Karpas-422 (cell line): ENCODE results near the gene LSM6. TPM values are rescaled to one million over a fixed set of nuclear protein-coding genes. Genes with fewer than 3 reads are reported as not detected.

Experiments
- DNase-seq: peaks from one replicate; pipeline ENCODE4 v3.0.0-alpha.2; 2015
- H2AFZ ChIP-seq: fragments of 200-600 bp; sonication (generic); 2 replicates; pipeline ENCODE4 v1.6.1; 2014; ENCODE audit warnings: antibody characterized with exemption, low read length, mixed read lengths
- H3K27ac ChIP-seq: fragments of 200-600 bp; sonication (generic); 2 replicates; pipeline ENCODE4 v1.5.1; 2014; ENCODE audit warnings: mild to moderate bottlenecking, low read length, moderate library complexity
- H3K27me3 ChIP-seq: fragments of 200-600 bp; sonication (generic); 2 replicates; pipeline ENCODE4 v1.6.1; 2014; ENCODE audit warnings: low read length, mixed read lengths
- H3K36me3 ChIP-seq: fragments of 200-600 bp; sonication (generic); 2 replicates; pipeline ENCODE4 v1.6.1; 2014; ENCODE audit warnings: low read length, mixed read lengths; ENCODE audit not compliant: insufficient read depth
- H3K4me1 ChIP-seq: fragments of 200-600 bp; sonication (generic); 2 replicates; pipeline ENCODE4 v1.6.1; 2014; ENCODE audit warnings: mild to moderate bottlenecking, low read length, mixed read lengths
- H3K4me2 ChIP-seq: fragments of 200-600 bp; sonication (generic); 2 replicates; pipeline ENCODE4 v1.6.1; 2014; ENCODE audit warnings: low read length, low read depth, mild to moderate bottlenecking; ENCODE audit not compliant: poor library complexity, severe bottlenecking
- H3K4me3 ChIP-seq: fragments of 200-600 bp; sonication (generic); 2 replicates; pipeline ENCODE4 v1.5.1; 2014; ENCODE audit warnings: mild to moderate bottlenecking, antibody characterized with exemption, low read length, mixed read lengths
- H3K79me2 ChIP-seq: fragments of 200-600 bp; sonication (generic); 2 replicates; pipeline ENCODE4 v1.6.1; 2014; ENCODE audit warnings: mild to moderate bottlenecking, low read length, mixed read lengths
- H3K9ac ChIP-seq: fragments of 200-600 bp; sonication (generic); 2 replicates; pipeline ENCODE4 v1.6.0; 2014; ENCODE audit warnings: low read length
- H3K9me2 ChIP-seq: fragments of 200-600 bp; sonication (generic), shearing (Covaris generic); replicated peaks from 2 replicates; pipeline ENCODE4 v1.6.0; 2014; ENCODE audit warnings: mild to moderate bottlenecking, low read length, moderate library complexity; ENCODE audit not compliant: insufficient read depth
- H3K9me3 ChIP-seq: fragments of 300-700, 200-600 bp; sonication (generic); 2 replicates; pipeline ENCODE4 v1.6.1; 2014; ENCODE audit warnings: low read length, mixed read lengths
- H4K20me1 ChIP-seq: fragments of 200-600 bp; sonication (generic); 2 replicates; pipeline ENCODE4 v1.6.1; 2014; ENCODE audit warnings: mild to moderate bottlenecking, antibody characterized with exemption, low read length, low read depth; ENCODE audit not compliant: insufficient read depth
- total RNA-seq: library from RNA; depleted of rRNA; stranded (reverse); fragments of >200 nt; shearing (Covaris generic); gene quantifications from 2 replicates; pipeline ENCODE4 v1.2.3, GENCODE V29; 2014; ENCODE audit warnings: low replicate concordance

LSM6 gene
- total RNA-seq, 1 experiment from 2014 or later = 238 TPM

DNA sequence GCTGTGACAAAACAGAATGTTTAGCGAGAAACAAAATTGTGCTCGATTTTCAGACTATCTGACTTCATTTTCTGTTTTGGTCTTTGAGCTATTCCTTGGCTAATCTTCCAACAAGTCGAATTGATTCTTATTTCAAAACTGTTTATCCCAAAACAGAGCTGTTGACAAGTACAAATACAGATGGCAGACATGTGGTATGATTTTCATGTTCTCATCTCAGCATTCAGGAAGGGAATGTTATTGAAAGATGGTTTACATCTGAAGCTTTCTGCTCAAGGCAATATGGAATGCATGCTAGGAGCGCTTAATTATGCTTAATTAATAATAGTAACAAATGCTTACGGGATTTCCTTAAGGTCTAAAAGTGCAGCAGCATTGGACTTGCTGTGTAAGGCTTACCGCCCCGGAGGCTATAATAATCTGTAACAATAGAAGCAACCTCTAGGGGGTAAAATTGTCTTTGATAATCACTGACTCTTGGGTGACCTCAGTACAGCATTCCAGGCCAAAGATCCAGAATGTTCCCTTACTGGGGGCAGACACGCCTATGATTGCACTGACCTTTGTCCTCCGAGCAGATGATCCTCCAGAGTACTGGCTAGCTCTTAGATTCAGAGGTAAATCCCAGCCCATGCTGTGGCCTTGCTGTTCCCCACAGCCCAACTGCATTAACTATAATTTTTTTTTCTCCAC lies 16.4 kb downstream of the LSM6 start:
- Histone ChIP-seq H2AFZ (no peak overlapping the region), H3K79me2 (0 out of 2 replicates have a peak, but pooled peaks cover under 1% of the 10 kb centered on the region), H3K36me3 (peaks cover 56% of the 10 kb centered on the region), H4K20me1 (no peaks in the 10 kb centered on the region), H3K27ac (no peak overlapping the region), H3K4me2 (no peak overlapping the region), H3K9me2 (no peaks in the 10 kb centered on the region), H3K4me3 (no peak overlapping the region), H3K9me3 (no peaks in the 10 kb centered on the region), H3K9ac (no peak overlapping the region), H3K27me3 (no peaks in the 10 kb centered on the region), H3K4me1 (no peaks in the 10 kb centered on the region)
- no peak for DNase-seq

DNA sequence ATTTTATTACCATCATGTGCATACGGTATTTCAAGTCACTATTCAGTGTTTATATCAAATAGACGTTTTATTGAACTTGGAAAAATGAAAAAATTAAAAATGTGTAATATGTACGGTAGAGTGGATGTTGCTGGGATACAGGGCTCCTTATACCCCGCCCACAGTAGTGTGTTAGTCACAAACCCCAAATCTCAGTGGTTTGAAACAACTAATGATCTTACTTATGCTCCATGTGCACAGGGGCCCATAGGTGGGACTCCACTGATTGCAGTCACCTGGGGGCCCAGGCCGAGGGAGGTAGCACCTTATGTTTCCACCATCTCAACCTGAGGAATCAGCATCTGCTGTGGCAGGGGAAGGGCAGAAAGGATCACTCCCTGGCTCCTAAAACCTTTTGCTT lies 18.1 kb downstream of the LSM6 start:
- Histone ChIP-seq H3K36me3 (peaks cover 40% of the 10 kb centered on the region), H3K9ac (no peak overlapping the region), H2AFZ (no peak overlapping the region), H3K9me2 (no peaks in the 10 kb centered on the region), H3K4me3 (no peak overlapping the region), H3K27ac (no peak overlapping the region), H3K27me3 (no peaks in the 10 kb centered on the region), H3K4me1 (no peaks in the 10 kb centered on the region), H3K9me3 (no peaks in the 10 kb centered on the region), H3K79me2 (no peaks in the 10 kb centered on the region), H4K20me1 (no peaks in the 10 kb centered on the region), H3K4me2 (no peak overlapping the region)
- no peak for DNase-seq

DNA sequence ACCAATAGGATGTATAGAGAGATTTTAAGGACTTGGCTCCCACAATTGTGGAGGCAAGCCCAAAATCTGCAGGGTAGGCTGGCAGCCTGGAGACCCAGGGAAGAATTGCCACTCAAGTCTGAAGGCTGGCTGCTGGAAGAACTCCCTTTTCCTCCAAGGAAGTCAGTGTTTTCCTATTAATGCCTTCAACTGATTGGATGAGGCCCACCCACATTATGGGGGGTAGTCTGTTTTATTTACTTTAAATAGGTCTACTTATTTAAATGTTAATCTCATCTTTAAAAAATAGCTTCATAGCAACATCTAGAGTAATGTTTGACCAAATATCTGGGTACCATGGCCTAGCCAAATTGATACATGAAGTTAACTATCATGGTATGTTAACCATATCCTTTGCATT lies 18.7 kb downstream of the LSM6 start:
- no peak overlapping the region for H3K4me2 ChIP-seq
- H3K36me3 ChIP-seq = peaks cover 34% of the 10 kb centered on the region
- H3K79me2 ChIP-seq = no peaks in the 10 kb centered on the region
- H3K27me3 ChIP-seq = no peaks in the 10 kb centered on the region
- no peak overlapping the region for H3K4me3 ChIP-seq
- no peak overlapping the region for H3K27ac ChIP-seq
- no peak overlapping the region for H2AFZ ChIP-seq
- H3K9ac ChIP-seq = no peak overlapping the region
- no peaks in the 10 kb centered on the region for H3K4me1 ChIP-seq
- no peak for DNase-seq
- no peaks in the 10 kb centered on the region for H3K9me2 ChIP-seq
- no peaks in the 10 kb centered on the region for H3K9me3 ChIP-seq
- no peaks in the 10 kb centered on the region for H4K20me1 ChIP-seq

DNA sequence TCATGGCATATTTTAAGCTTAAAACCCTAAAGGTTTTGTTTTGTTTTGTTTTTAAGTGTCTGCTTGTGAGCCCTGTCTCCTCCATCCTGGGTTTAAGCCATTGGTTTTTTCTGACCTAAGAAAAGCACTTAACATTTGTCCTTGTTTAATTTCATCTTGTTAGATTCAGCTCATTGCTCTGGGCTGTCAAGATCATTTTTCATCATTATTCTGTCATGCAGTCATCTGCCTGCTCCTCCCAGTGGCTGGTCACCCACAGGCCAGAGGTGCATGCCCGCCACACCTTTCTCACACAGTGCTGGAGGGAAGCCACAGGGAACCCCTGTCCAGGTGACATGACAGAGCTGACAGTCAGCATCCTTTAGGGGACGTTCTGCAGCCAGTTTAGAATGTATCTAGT lies 27.1 kb downstream of the LSM6 start:
- Histone ChIP-seq H3K27me3 (no peaks in the 10 kb centered on the region), H3K4me3 (no peak overlapping the region)

DNA sequence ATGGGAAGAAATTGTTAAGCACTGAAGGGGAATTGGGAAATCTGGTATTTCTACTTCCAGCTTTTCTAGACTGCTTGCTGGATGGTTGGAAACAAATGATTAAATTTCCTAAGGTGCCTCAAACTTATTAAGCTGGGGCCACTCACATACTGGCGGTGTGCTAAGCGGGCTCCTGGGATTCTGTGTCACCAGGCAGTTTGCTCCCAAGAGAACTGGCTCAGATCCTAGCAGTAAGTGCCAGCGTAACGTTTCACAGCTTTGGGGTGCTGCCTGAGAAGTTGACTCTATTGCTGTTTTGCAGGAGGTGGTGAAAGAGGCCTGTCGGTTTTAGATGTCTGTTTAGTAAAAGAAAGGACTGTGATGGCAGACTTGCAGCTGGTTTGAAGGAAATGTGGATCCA lies 31.9 kb downstream of the LSM6 start:
- no peaks in the 10 kb centered on the region for H3K36me3 ChIP-seq

More for the DNA sequence above, 27.1 kb downstream of the LSM6 start:
- Histone ChIP-seq H3K9me3 (no peaks in the 10 kb centered on the region), H3K79me2 (no peaks in the 10 kb centered on the region), H2AFZ (no peak overlapping the region), H3K4me1 (no peaks in the 10 kb centered on the region), H4K20me1 (no peaks in the 10 kb centered on the region), H3K4me2 (no peak overlapping the region), H3K9me2 (no peaks in the 10 kb centered on the region), H3K9ac (no peak overlapping the region), H3K36me3 (no peaks in the 10 kb centered on the region), H3K27ac (no peak overlapping the region)
- DNase-seq = no peak

DNA sequence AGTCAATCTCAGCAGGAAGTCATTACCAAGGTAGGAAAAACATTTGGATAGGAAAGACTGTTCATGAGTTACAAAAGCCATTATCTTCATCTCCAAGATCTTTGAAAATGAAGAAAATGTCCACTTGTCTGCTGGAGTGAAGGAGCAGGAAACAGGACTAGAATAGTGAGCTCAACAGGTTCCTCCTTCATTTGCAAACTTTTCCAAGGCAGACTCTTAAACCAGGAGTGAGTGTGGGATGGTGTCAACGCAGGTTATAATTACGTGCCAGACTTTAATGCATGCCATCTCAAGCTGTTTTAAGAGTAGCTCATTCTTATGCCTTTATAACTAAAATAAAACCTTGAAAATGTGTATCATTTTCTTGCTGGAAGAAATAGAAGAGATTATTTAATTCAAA lies 35.4 kb downstream of the LSM6 start:
- Histone ChIP-seq H3K9ac (no peak overlapping the region), H3K36me3 (no peaks in the 10 kb centered on the region), H3K4me3 (no peak overlapping the region)

More for the DNA sequence above, 31.9 kb downstream of the LSM6 start:
- no peaks in the 10 kb centered on the region for H4K20me1 ChIP-seq
- H3K9me2 ChIP-seq = no peaks in the 10 kb centered on the region
- H3K4me3 ChIP-seq = no peak overlapping the region
- DNase-seq = no peak
- no peaks in the 10 kb centered on the region for H3K9me3 ChIP-seq
- H3K9ac ChIP-seq = no peak overlapping the region
- no peaks in the 10 kb centered on the region for H3K4me1 ChIP-seq
- H3K4me2 ChIP-seq = no peak overlapping the region
- H3K79me2 ChIP-seq = no peaks in the 10 kb centered on the region
- no peak overlapping the region for H3K27ac ChIP-seq
- H2AFZ ChIP-seq = no peak overlapping the region
- H3K27me3 ChIP-seq = no peaks in the 10 kb centered on the region

DNA sequence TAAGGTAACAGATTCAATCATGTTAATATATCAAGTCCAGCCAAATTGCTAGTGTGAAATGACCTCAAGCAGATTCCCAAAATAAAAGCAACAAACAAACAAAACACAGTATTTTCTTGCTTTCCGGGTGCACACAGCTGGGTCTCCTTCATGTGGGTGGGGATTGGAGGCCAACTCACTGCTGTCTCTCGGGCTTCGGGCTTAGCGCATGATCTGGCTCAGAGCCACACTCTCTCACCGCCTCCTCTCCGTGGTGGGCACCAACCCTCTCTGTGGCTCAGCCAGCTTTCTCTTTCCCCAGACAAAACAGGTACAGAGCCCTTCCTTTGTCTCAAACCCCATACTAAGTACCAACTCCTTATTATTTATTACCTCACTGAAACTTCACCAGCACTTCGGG lies 35.9 kb downstream of the LSM6 start:
- no peaks in the 10 kb centered on the region for H3K36me3 ChIP-seq
- no peak overlapping the region for H2AFZ ChIP-seq
- H3K4me3 ChIP-seq = no peak overlapping the region
- no peak for DNase-seq
- no peaks in the 10 kb centered on the region for H3K9me2 ChIP-seq
- H3K27ac ChIP-seq = no peak overlapping the region
- H3K79me2 ChIP-seq = no peaks in the 10 kb centered on the region
- H3K4me1 ChIP-seq = no peaks in the 10 kb centered on the region
- H3K9ac ChIP-seq = no peak overlapping the region
- no peaks in the 10 kb centered on the region for H3K27me3 ChIP-seq
- H3K9me3 ChIP-seq = no peaks in the 10 kb centered on the region
- no peaks in the 10 kb centered on the region for H4K20me1 ChIP-seq
- no peak overlapping the region for H3K4me2 ChIP-seq

More for the DNA sequence above, 35.4 kb downstream of the LSM6 start:
- Histone ChIP-seq H4K20me1 (no peaks in the 10 kb centered on the region), H3K9me2 (no peaks in the 10 kb centered on the region), H3K27ac (no peak overlapping the region), H2AFZ (no peak overlapping the region), H3K4me1 (no peaks in the 10 kb centered on the region), H3K27me3 (no peaks in the 10 kb centered on the region), H3K4me2 (no peak overlapping the region), H3K79me2 (no peaks in the 10 kb centered on the region), H3K9me3 (no peaks in the 10 kb centered on the region)
- DNase-seq = no peak

DNA sequence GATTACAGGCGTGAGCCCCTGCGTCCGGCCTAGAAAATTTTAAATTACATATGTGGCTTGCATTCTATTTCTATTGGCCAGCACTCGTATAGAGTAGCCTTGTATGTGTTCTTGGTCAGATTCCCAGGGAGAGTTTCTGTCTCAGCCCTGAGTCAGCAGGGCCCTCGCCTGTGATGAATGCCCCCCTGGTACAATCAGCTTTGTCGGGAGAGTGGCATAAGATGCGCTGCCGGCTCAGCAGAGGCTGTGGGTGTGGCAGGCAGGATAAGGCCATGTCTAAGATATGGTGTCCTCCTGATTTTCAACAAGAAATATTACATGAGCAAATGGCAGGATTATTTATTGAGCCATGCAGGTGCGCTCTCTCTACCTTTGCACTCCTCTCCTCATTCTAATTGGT lies 37.3 kb downstream of the LSM6 start:
- no peak overlapping the region for H3K4me3 ChIP-seq
- no peaks in the 10 kb centered on the region for H3K9me2 ChIP-seq
- H2AFZ ChIP-seq = no peak overlapping the region
- no peaks in the 10 kb centered on the region for H3K9me3 ChIP-seq
- no peaks in the 10 kb centered on the region for H4K20me1 ChIP-seq
- no peaks in the 10 kb centered on the region for H3K27me3 ChIP-seq
- no peak for DNase-seq
- no peak overlapping the region for H3K27ac ChIP-seq
- no peak overlapping the region for H3K9ac ChIP-seq
- H3K79me2 ChIP-seq = no peaks in the 10 kb centered on the region
- H3K36me3 ChIP-seq = no peaks in the 10 kb centered on the region
- H3K4me1 ChIP-seq = no peaks in the 10 kb centered on the region
- no peak overlapping the region for H3K4me2 ChIP-seq
